Sigmoid colon (tissue), 4 donors: ENCODE measurements around the gene RTTN.

Source experiments
- CTCF ChIP-seq, 4 experiments: fragments of 450-650 bp in 3 of 4; fragments of 200-600 bp in 1 of 4; IDR thresholded peaks; one replicate each; pipeline ENCODE4 v1.5.1; 2016 to 2019; ENCODE audit warnings: antibody characterized with exemption in 4 of 4, mild to moderate bottlenecking in 3 of 4, moderate library complexity in 2 of 4
- EP300 ChIP-seq, 4 donors: sonication (generic); formaldehyde crosslinking; IDR thresholded peaks; one replicate each; pipeline ENCODE4 v1.6.1; 2017; ENCODE audit warnings: antibody characterized with exemption in 4 of 4
- POLR2A ChIP-seq, 2 donors: fragments of 450-650 bp; IDR thresholded peaks; one replicate each; pipeline ENCODE4 v1.6.1; 2016; ENCODE audit warnings: antibody characterized with exemption in 2 of 2, mild to moderate bottlenecking in 2 of 2, moderate library complexity in 2 of 2

GRCh38 chr18:70139138-70139537 is 66.3 kb downstream of the RTTN start:
- no peak for TF ChIP-seq CTCF (IDR thresholded peaks at IDR 0.05)
- no peak for TF ChIP-seq POLR2A (IDR thresholded peaks at IDR 0.05)
- no peak for TF ChIP-seq EP300 (IDR thresholded peaks at IDR 0.05)
